Breast epithelium (tissue), 3 donors: ENCODE measurements around the gene CENPB.

Source experiments
- CTCF ChIP-seq, 3 donors: fragments of 450-650 bp; IDR thresholded peaks; one replicate each; pipeline ENCODE4 v1.5.1; 2016 to 2017; ENCODE audit warnings: antibody characterized with exemption in 3 of 3, mild to moderate bottlenecking in 3 of 3, moderate library complexity in 3 of 3
- POLR2A ChIP-seq: fragments of 450-650 bp; IDR thresholded peaks from one replicate; pipeline ENCODE4 v1.6.1; 2016; ENCODE audit warnings: antibody characterized with exemption, mild to moderate bottlenecking, moderate library complexity
- POLR2AphosphoS5 ChIP-seq, 3 donors: sonication (generic); formaldehyde crosslinking; IDR thresholded peaks; one replicate each; pipeline ENCODE4 v1.6.1; 2017; ENCODE audit warnings: antibody characterized with exemption in 3 of 3

- TF ChIP-seq CTCF (IDR thresholded peaks at IDR 0.05), result no peak
- TF ChIP-seq POLR2AphosphoS5 (IDR thresholded peaks at IDR 0.05), result no peak
- no peak for TF ChIP-seq POLR2A
These were observed 21.2 kb downstream of the CENPB start for GRCh38 chr20:3765171-3765882.
